SH-SY5Y (cell line): ENCODE measurements around the gene MTA1.

Source experiments
- GATA2 ChIP-seq: IDR thresholded peaks from 2 replicates; pipeline ENCODE4 v1.6.1; 2011; ENCODE audit warnings: mild to moderate bottlenecking, low read depth, low read length
- GATA3 ChIP-seq: IDR thresholded peaks from 2 replicates; pipeline ENCODE4 v1.6.1; 2011; ENCODE audit warnings: low read depth, mild to moderate bottlenecking, low read length, moderate library complexity

DNA sequence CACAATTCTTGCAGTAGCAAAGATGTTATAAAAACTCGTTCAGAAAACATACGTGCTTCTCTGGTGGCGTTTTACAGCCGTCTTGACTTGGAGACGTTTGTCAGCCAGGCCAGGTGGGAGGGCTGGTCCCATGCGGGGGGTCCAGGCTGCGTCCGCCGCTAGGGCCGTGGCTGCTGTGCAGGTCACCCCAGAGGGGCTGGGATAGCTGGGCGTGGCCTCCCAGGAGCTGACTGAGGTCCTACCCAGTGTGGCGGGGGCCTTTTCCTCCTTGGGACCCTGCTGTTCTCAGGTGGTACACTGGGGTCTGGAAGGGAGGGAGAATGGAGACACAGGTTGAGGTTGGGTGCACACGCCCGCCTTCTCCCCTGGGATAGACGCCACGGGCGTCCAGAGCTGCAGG is 25.2 kb downstream of the MTA1 start:
- no peak for TF ChIP-seq GATA2
- no peak for TF ChIP-seq GATA3
